ENCODE data around the gene USP27X. TPM values are rescaled to one million over a fixed set of nuclear protein-coding genes. Genes with fewer than 3 reads are reported as not detected.
A peak's percentile ranks its signal among the peaks of the same experiment; 100 is the strongest.

Gene USP27X
- polyA plus RNA-seq, 1 experiment = 4.2 TPM

DNA sequence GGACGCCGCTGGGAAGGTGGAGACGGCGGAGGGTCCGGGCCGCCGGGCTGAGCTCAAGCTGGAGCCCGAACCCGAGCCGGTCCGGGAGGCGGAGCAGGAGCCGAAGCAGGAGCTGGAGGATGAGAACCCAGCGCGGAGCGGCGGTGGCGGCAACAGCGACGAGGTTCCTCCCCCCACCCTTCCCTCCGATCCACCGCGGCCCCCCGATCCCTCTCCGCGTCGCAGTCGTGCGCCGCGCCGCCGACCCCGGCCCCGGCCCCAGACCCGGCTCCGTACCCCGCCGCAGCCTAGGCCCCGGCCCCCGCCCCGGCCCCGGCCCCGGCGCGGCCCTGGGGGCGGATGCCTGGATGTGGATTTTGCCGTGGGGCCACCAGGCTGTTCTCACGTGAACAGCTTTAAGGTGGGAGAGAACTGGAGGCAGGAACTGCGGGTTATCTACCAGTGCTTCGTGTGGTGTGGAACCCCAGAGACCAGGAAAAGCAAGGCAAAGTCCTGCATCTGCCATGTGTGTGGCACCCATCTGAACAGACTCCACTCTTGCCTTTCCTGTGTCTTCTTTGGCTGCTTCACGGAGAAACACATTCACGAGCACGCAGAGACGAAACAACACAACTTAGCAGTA is 483 bp downstream of the USP27X start:
- Histone ChIP-seq H3K27ac (ENCODE audit: low read depth, low read length) (no peak overlapping the region), H3K27me3 (ENCODE audit: control insufficient read depth, insufficient read depth, low read length) (no peaks in the 10 kb centered on the region), H3K4me3 (ENCODE audit: low read depth, low read length) (peak overlapping the region; percentile 65), H3K9me3 (ENCODE audit: control insufficient read depth, insufficient read depth, low read length) (no peaks in the 10 kb centered on the region)
- ChIA-PET POLR2A (interaction anchor here (0.7 to 1.2 kb wide), 2 partner anchors 44 to 1078 kb away, joined by 3 read pairs; partner anchors contain the start of gene HDAC6), CTCF (interaction anchor here (0.7 to 2.3 kb wide), 4 partner anchors 9 to 41 kb away, joined by 3 to 9 read pairs (median 5); no protein-coding TSS in a partner anchor)
- DNase-seq (ENCODE audit: low read depth, low spot score) = no peak
- TF ChIP-seq CTCF (IDR thresholded peaks at IDR 0.05; ENCODE audit: low read depth, low read length) = no peak

DNA sequence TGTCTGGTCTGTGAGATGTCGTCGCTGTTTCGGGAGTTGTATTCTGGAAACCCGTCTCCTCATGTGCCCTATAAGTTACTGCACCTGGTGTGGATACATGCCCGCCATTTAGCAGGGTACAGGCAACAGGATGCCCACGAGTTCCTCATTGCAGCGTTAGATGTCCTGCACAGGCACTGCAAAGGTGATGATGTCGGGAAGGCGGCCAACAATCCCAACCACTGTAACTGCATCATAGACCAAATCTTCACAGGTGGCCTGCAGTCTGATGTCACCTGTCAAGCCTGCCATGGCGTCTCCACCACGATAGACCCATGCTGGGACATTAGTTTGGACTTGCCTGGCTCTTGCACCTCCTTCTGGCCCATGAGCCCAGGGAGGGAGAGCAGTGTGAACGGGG is 1.4 kb downstream of the USP27X start:
- DNase-seq (ENCODE audit: low read depth, low spot score) = no peak
- CTCF ChIA-PET = interaction anchor here (0.5 to 1.8 kb wide), 2 partner anchors 39 to 1312 kb away, joined by 3 to 9 read pairs; no protein-coding TSS in a partner anchor
- H3K27me3 ChIP-seq (ENCODE audit: control insufficient read depth, insufficient read depth, low read length) = no peaks in the 10 kb centered on the region
- H3K4me3 ChIP-seq (ENCODE audit: low read depth, low read length) = no peak overlapping the region
- no peaks in the 10 kb centered on the region for H3K9me3 ChIP-seq (ENCODE audit: control insufficient read depth, insufficient read depth, low read length)
- H3K27ac ChIP-seq (ENCODE audit: low read depth, low read length) = no peak overlapping the region
- TF ChIP-seq CTCF (IDR thresholded peaks at IDR 0.05; ENCODE audit: low read depth, low read length) = no peak
- POLR2A ChIA-PET = no interaction called here

- POLR2A ChIA-PET = no interaction called here
- no peak for DNase-seq (ENCODE audit: low read depth, low spot score)
- no peaks in the 10 kb centered on the region for H3K27me3 ChIP-seq (ENCODE audit: control insufficient read depth, insufficient read depth, low read length)
- H3K4me3 ChIP-seq (ENCODE audit: low read depth, low read length) = no peak overlapping the region
- CTCF ChIA-PET = interaction anchor here (0.6 to 2.8 kb wide), 20 partner anchors 9 to 695 kb away, joined by 3 to 17 read pairs (median 4); partner anchors contain the start of genes CCNB3 and CLCN5
- H3K27ac ChIP-seq (ENCODE audit: low read depth, low read length) = no peak overlapping the region
- H3K9me3 ChIP-seq (ENCODE audit: control insufficient read depth, insufficient read depth, low read length) = no peaks in the 10 kb centered on the region
- TF ChIP-seq CTCF (IDR thresholded peaks at IDR 0.05; ENCODE audit: low read depth, low read length) = peak; percentile 71
Measured at GRCh38 chrX:49884290-49884862, 5.1 kb downstream of the USP27X start.

GRCh38 chrX:49892542-49892941 is 13.3 kb downstream of the USP27X start:
- Histone ChIP-seq H3K27ac (ENCODE audit: low read depth, low read length) (no peak overlapping the region), H3K4me3 (ENCODE audit: low read depth, low read length) (no peak overlapping the region), H3K27me3 (ENCODE audit: control insufficient read depth, insufficient read depth, low read length) (no peaks in the 10 kb centered on the region), H3K9me3 (ENCODE audit: control insufficient read depth, insufficient read depth, low read length) (no peaks in the 10 kb centered on the region)
- ChIA-PET POLR2A (no interaction called here), CTCF (no interaction called here)
- no peak for DNase-seq (ENCODE audit: low read depth, low spot score)
- no peak for TF ChIP-seq CTCF (IDR thresholded peaks at IDR 0.05; ENCODE audit: low read depth, low read length)

DNA sequence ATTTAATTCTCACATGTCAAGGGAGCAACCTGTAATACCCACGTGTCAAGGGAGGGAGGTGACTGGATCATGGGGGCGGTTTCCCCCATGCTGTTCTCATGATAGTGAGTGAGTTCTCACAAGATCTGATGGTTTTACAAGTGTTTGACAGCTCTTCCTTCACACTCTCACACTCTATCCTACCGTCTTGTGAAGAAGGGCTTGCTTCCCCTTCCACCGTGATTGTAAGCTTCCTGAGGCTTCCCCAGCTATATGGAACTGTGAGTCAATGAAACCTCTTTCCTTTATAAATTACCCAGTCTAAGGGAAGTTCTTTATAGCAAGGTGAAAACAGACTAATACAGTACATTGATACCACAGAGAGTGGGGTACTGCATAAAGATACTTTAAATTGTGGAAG is 17.7 kb downstream of the USP27X start:
- H3K9me3 ChIP-seq (ENCODE audit: control insufficient read depth, insufficient read depth, low read length) = no peaks in the 10 kb centered on the region
- H3K27me3 ChIP-seq (ENCODE audit: control insufficient read depth, insufficient read depth, low read length) = no peaks in the 10 kb centered on the region
- no peak for DNase-seq (ENCODE audit: low read depth, low spot score)
- no peak for TF ChIP-seq CTCF (IDR thresholded peaks at IDR 0.05; ENCODE audit: low read depth, low read length)
- H3K27ac ChIP-seq (ENCODE audit: low read depth, low read length) = no peak overlapping the region
- POLR2A ChIA-PET = no interaction called here
- CTCF ChIA-PET = interaction anchor here (1.3 kb wide), 1 partner anchor 19 kb away, joined by 4 read pairs; no protein-coding TSS in a partner anchor
- no peak overlapping the region for H3K4me3 ChIP-seq (ENCODE audit: low read depth, low read length)
